Sigmoid colon (tissue), 7 donors: ENCODE data around the gene NOS1. TPM values are rescaled to one million over a fixed set of nuclear protein-coding genes. Genes with fewer than 3 reads are reported as not detected.

ENCODE experiments used
- polyA plus RNA-seq, 3 donors: library from polyadenylated mRNA; stranded (reverse); fragments of 200-250 nt; gene quantifications; one replicate each; pipeline ENCODE4 v1.2.3, GENCODE V29; 2013
- total RNA-seq, 4 donors: library from RNA; depleted of rRNA; stranded (reverse); fragments of >200 nt; gene quantifications; one replicate each; pipeline ENCODE4 v1.1.0, GENCODE V29; 2016
- donor health status: healthy with polysubstance abuse.
- donor health status: Bipolar disorder and iron deficiency.
- donor health status: healthy.

Gene NOS1
- total and polyA plus RNA-seq, 7 donors: 1.6 to 14.7 (median 10.3) TPM; not detected in 2

Other genes with a start within 250 kb of the NOS1 start
- gene FBXO21, start 171.2 kb downstream of the NOS1 start, total RNA-seq: 100 to 1,000 TPM in 2 of 4 donors, 10 to 100 TPM in 2; 40.7 to 134 (median 97.2) TPM
- 10 to 100 TPM in 1 of 3 donors, 1 to 10 TPM in 2; 6.6 to 14.5 (median 7.9) TPM for gene FBXO21, start 171.2 kb downstream of the NOS1 start, polyA plus RNA-seq